Fibroblast of peridontal ligament (primary cell): Measurements from ENCODE around the gene GARIN3.
"Not testable (repeated sequence)": the region's sequence is repeated elsewhere in the genome, so short reads cannot be mapped to it uniquely, and the experiment has no call there.

Experiments used
- DNase-seq: peaks from one replicate; pipeline ENCODE4 v3.0.0-alpha.2; 2010; ENCODE audit errors: extremely low read depth

Gene GARIN3

DNA sequence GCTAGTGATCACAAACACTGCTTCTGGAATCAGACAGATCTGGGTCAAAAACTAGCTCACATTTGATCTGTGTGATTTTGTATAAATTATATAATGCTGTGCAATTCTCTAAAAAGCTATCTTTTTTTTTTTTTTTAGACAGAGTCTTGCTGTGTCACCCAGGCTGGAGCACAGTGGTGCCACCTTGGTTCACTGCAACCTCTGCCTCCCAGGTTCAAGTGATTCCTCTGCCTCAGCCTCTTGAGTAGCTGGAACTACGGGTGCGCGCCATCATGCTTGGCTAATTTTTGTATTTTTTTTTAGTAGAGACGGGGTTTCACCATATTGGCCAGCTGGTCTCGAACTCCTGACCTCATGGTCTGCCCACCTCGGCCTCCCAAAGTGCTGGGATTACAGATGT lies 19.1 kb upstream of the GARIN3 start:
- DNase-seq, result not testable (repeated sequence)

DNA sequence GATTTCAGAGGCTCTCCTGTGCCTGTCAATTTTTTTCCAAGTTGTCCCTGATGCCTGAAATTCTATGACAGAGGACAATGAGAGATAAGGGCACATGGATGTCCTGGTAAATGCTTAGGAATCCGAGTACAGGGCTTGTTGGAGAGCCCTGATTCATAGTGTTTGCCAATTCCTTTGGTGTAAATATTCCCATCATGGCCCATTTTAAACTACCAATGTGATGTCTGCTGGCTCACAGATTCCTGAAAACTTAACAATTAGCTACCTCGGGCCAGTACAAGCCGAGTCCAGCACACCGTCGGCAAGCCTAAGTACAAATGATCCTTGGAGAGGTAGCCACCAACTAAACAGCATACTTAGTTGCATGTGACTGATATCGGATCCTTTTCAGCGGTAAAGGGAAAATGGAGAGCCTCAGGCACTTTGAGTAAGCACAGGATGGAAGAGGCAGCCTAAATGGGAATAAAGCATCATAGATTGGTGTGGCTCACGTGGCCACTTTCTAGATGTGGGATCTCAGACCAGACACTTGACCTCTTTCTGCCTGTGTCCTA lies 18.1 kb upstream of the GARIN3 start:
- no peak for DNase-seq

DNA sequence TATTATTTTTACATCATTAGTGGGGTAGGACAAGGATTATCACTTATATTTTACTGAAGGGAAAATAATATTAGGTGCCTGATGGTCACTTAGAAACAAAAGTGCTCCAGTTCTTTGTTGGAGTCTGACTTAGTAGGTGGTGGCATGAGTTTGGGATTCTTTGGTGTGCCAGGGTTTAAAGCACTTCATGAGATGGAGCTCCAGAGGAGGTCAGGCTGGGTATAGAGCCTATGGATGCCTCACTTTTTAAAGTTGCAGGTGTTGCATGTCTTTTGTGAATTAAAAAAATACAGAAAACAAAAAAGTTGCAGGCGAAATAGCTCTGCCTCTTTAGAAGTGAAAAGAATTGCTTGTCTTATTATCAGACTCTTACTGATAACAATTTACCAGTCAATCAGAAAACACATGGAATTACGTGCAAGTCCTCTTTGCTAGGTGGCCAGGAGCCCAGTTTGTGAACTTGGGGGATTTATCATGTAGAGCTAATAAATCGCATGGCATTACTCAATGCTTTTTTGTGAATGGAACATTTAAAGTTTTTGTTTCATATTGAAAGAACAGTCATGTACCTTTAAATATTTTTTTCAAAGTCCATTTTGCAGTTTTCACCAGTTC lies 16.2 kb upstream of the GARIN3 start:
- no peak for DNase-seq

DNA sequence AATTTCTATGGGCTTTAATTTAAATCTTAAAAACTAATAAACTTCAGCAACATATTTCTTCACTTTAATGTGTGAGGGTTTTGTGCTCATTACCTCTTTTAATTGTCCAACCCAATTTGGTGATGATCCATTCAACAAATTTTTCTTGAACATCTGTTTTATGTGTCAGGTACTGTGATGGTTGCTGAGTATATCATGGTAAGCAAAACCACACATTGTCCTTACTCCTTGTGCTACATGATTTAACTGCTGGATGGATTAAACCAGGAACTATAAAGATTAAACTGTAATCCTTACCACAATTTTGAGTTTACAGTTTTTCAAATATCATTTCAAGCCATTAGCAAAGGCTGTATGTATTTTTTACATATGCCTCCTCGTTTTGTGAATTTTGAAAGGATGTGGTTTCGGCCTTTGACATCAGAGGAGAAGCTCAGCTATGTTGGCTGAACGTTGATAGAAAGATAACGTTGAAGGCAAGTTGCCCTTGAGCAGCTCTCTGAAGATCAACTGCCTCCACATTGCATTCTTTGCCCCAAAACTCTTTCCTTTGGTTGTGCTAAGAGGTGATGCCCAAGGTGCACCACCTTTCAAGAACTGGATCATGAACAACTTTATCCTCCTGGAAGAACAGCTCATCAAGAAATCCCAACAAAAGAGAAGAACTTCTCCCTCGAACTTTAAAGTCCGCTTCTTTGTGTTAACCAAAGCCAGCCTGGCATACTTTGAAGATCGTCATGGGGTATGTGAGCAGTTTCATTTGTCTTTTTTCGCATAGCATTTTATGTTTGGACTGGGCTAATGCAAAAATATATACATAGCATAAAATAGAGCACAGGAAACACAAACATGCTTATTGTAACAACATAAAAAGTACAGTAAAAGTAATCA lies 14.6 kb upstream of the GARIN3 start, which contains the start of gene ITK:
Gene ITK (plus strand): TSS at position 467 of the 891 bp plus-strand sequence. CDS start 138 bp downstream, at position 605.
- DNase-seq, result no peak

DNA sequence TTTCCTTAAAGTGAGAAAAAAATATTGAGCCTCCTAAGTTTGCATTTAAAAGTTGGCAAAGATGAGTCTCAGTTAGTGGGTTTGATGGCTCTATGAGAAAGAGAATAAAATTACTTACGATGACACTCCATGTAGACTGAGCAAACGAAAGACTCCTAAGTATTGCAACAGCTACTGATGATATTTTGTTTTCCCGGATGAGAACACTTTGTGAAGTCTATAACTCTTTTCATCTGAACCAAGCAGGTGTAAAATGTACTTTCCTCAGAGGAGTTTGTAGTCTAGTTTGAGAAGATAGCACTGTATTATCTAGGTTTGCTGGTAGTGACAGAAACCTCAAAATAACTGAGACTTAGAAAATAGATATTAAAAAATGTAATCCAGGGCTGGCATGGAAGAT lies 12.9 kb upstream of the GARIN3 start:
- DNase-seq, result no peak

DNA sequence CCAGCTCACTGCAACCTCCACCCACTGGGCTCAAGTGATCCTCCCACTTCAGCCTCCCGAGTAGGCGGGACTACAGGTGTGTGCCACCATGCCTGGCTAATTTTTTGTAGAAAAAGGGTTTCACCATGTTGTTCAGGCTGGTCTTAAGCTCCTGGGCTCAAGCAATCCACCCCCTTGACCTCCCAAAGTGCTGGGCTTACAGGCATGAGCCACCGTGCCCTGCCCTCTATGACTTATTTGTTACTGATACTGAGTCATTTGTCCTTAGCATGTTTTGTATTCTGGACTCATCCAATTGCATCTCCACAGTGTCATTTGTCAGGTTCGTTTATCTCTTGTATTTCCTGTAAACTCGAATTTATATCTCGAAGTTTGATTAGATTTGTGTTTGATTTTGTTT lies 11.9 kb upstream of the GARIN3 start:
- no peak for DNase-seq

DNA sequence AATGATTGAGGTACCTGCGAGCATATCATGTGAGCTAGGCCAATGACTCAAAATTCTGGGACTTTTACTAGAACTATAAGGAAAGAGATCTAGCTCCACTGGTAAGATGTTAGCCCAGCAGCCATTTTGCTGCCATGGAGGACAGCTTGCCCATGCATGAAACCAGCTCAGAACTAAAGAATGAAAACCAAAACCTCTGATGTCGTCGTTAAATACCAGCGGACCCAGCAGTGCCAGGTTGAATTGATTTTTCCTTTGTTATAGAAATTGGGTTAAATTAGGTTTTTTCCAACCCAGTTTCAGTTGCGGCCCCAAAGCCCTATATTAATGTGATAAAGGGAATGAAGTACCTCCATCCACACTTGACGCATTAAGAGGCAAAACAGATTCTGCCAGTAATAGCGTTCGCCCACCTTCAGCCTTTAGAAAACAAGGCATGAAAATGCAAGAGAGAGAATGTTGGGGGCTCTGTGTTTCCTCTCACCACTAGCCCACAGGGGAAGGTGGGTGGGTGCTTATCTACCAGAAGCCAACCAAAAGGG lies 9.1 kb upstream of the GARIN3 start:
- DNase-seq, result no peak

DNA sequence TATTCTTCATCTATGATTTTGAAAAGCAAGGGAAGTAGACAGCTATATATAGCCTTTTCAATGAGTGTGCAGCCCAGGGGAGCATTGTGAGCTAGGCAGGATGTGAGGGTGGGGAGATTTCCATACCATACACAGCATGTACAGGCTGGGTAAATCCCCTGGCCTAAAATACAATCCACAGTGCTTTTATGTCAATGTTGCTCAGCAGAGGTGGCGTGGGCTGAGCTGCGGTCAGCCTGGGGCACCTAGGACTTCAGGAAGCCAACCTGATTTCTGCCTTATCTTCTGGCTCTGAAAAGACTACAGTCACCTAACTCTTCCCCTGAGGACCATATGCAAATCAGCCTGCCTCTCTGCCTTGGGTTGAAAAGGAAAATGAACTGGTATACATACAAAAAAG lies 6.3 kb upstream of the GARIN3 start:
- no peak for DNase-seq

DNA sequence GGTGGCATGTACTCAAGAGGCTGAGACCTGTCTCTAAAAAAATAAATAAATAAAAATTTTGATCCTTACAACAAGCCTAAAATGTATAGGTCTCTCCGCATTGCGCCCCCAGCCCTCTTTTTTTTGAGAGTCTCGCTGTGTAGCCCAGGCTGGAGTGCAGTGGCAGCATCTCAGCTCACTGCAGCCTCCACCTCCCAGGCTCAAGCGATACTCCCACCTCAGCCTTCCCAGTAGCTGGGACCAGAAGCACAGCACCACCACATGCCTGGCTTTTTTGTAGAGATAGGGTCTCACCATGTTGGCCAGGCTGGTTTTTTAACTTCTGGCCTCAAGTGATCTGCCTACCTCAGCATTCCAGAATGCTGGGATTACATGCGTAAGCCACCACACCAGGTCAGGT lies 2.2 kb upstream of the GARIN3 start:
- DNase-seq, result no peak

DNA sequence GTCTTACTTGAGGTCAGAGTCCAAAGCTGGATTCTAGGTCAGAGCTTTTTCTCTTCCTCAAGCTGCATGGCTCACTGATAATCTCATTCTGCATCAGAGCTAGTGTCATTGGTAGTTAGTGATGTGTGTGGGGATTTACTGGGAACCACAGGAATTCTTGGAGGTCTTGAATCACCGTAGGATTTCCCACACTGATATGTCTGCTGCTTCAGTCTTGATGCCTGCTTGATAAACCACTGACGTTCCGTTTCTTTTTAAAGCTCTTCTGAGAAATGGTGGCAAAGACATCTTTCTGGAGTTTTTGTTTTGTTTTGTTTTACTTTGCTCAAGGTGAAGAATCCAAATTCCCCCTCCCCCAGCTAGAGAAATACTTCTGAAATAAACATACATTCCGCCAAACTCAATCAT lies 1.2 kb upstream of the GARIN3 start:
- DNase-seq, result peak; percentile 61

DNA sequence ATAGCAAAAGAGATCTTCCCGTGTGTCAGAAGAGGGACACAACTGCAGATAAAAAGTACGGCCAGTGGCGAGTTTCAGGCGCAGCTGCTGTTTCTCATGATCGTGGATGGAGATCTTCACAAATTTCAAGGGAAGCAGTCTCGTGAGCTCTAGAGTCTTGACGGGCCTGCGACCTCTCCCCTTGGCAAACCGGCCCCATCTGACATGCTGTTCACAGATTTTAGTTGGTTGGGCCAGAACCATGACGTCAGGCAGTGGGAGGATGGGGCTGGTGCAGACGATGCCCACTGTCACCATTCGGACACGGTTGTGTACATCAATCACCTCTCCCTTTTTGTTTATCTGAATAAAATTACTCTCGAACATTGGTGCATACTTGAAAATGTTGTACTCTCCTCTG lies 396 bp downstream of the GARIN3 start:
- DNase-seq, result no peak

DNA sequence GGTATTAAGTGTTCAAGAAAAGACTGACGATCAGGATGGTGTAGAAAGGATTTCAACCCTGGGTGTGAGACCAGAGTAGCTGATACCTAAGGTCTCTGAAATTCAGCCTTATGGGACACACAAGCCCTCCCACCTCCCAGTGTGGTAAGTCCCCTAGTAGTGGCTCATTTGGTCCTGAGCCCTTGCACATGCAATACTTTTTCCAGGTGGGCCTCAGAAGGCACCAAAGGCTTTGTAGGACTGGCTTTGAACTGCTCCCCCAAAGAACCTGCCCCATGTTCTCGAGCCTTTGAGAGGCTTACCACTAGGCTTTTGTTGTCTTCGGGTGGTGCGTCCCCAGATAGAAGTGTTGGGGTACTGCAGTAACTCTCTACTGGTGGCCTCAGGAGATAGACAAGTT lies 803 bp downstream of the GARIN3 start:
- DNase-seq, result no peak

DNA sequence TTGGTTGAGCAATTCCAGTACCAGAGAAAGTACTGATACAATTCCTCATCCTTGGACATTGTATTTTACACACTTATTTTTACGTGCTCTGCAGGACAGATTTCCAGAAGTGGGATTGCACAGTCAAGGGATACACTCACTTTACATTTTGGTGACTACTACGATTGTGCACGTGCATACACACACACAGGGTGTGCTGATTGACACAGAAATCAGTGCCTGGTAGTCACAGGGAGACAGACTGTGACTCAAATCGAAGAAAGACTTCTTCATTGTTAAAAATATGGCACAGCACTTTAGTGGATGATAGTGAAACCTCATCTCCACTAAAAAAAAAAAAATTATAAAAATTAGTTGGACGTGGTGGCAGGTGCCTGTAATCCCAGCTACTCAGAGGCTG lies 1.5 kb downstream of the GARIN3 start:
- DNase-seq, result no peak

DNA sequence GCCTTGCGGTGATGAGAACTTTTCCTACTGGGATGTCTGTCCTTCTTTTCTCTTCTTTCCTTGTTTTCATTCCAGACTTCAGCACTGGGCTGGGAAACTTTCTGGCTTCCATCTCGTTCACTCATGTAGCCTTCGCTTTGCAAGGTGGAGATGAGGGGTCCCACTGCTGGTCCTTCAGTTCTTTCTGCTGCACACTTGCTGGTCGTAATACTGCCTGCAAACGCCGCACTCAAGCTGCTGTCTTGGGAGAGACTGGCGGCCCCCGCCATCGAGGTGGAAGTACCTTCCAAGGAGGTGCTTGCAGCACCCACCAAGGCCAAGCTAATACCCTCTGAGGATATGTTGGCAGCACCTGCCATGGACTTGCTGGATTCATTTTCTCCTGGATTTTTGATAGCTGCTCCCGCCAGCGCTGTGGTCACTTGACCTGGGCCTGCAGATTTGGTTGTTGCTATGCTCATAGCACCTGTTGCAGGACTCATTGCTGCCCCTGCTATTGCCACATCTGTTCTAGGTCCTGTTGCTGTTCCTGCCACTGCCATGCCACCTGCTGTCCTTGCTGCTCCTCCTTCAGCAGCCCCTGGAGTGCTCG lies 3.0 kb downstream of the GARIN3 start:
- DNase-seq, result no peak

DNA sequence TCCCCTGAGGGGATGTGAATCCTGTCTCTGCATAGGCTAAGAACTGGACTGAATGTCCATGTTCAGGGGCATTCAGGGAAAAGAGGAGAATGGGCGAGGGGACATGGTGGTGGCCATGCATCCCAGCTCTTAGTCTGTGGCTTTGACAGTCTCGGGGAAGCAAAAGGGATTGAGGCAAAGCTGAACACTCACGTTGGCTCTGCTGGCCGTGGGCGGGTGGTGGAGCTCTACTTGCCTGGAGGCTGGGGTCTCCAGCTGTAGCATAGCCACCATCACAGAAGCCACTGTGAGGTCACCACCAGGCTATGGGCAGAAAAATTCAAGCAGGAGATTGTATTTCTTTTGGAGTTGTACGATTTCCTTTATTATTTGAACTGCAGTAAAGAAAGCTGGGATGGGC lies 4.1 kb downstream of the GARIN3 start:
- no peak for DNase-seq

DNA sequence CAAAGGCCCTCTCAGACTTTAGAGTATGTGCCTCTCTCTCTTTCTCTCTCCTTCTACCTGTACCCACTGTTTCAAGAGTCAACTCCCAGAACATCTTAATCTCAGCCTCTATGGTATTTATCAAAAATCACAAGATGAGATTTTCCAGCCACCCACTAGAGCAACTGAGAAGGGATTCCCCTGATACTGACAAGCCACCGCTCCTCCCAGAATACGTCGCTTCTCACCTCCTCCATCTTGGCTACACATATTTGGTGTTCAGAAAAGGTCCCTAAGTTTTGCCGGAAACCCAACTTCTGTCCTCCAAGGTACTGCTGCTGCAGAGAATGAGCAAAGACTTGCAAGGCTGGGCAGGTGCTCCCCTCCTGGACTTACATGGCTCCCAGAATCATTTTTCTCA lies 6.1 kb downstream of the GARIN3 start:
- no peak for DNase-seq

DNA sequence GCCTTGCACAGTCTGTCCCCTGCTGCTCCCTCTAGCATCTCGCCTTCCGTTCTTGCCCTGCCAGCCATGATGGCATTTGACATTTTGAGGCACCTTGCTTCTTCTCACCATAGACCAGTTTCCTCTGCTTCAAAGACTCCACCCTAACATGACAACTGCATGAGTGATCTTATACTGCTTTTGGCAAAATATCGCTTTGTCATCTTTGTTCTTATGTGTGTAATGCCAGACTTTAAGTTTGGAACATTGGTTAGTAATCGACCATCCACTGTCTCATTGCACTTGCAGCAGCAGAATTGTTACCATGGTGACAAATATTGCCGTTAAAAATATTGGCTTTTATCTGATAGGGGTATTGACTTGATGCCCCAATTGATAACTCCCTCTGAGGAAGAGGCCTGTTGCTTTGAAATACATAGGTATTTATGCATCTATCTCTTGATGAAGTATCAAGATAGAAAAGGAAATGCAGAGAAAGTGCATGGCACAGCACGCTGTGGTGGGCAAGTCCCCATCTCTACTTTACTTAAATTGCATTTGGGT lies 6.8 kb downstream of the GARIN3 start:
- DNase-seq, result no peak

DNA sequence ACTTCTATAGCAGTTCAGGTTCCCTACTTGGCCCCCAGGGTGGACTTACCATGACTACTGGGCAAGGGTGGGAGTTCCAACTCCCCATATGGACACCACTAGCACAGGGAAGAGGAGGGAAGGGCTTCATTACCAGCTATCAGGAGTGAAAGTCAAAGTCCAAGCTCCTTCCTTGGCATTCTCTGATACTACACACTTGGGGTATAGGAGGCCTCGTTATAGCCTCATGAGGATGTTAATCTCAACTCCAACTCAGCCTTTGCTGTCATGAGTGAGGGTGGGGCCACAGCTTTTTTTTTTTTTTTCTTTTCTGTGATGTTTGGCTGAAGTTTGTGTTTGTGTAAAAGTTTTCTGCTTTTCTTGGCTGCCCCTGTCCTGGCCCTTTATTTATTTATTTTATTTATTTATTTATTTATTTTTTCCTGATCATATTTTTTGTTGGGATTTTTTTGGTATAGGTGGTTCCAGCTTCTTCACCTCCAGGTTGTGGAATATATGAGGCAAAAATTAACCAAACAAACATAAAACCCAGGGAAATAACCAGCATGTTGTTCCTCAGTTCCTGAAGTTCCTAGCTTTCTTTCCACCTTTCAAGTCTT lies 8.7 kb downstream of the GARIN3 start:
- no peak for DNase-seq

DNA sequence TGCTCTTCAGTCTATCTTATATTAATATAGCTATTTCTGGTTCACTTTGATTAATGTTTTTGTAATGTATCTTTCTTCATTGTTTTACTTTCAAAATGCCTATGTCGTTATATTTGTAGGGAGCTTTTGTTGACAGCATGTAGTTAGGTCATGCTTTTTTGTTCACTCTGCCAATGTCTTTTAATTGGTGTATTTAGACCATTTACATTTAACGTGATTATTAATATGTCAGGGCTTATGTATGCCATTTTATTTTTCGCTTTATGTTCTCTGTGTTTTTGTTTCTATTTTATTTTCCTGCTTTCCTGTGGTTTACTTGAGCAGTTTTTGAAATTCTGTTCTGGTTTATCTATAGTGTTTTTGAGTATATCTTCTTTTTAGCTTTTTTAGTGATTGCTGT lies 10.8 kb downstream of the GARIN3 start:
- DNase-seq, result no peak

DNA sequence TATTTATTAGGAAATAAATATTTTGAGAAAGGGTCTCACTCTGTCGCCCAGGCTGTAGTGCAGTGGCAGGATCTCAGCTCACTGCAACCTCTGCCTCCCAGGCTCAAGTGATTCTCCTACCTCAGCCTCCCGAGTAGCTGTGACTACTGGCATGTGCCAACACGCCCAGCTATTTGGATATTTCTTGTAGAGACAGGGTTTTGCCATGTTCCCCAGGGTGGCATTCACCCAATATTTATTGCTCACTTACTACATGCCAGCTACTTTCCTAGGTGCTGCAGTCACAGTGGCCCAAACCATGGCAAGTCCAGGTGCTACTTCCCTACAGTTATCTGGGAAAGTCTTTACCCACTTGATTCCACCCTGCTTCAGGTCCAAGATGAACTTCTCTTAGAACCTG lies 15.1 kb downstream of the GARIN3 start:
- no peak for DNase-seq

DNA sequence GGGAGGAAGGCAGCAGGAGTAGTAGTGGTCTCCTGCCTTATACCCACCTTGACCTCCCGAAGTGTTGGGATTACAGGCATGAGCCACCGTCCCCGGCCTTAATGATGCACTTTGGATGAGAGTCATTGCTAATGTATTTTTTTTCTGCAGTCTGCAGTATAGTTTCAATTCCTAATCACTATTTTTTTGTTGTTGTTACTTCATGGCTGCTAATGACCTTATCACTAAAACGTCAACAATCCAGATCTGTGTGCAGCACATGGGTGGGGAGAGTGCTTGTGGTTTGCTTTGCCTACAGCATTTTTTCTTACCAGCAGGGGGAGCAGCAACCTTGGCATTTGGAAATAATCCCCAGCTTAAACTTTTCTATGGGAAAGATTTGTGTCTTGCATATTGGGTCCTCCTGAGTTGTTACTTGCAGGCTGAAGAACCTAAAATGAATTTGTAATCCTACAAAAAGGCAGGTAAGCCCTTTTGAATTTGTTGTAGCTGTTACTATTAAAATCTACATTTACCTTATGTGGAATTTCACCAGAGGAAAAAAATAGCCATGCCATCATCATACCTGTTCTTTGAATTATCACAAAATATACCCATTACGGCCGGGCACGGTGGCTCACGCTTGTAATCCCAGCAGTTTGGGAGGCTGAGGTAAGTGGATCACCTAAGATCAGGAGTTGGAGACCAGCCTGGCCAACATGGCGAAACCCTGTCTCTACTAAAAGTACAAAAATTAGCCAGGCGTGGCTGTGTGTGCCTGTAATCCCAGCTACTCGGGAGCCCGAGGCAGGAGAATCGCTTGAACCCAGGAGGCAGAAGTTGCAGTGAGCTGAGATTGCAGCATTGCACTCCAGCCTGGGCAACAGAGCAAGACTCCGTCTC lies 17.1 kb downstream of the GARIN3 start:
- DNase-seq, result peak; percentile 78
